Measurements from ENCODE around the gene WDR90. TPM values are rescaled to one million over a fixed set of nuclear protein-coding genes. Genes with fewer than 3 reads are reported as not detected.

The WDR90 gene
- total RNA-seq, 1 donor from 2014 or later, result 102 TPM

DNA sequence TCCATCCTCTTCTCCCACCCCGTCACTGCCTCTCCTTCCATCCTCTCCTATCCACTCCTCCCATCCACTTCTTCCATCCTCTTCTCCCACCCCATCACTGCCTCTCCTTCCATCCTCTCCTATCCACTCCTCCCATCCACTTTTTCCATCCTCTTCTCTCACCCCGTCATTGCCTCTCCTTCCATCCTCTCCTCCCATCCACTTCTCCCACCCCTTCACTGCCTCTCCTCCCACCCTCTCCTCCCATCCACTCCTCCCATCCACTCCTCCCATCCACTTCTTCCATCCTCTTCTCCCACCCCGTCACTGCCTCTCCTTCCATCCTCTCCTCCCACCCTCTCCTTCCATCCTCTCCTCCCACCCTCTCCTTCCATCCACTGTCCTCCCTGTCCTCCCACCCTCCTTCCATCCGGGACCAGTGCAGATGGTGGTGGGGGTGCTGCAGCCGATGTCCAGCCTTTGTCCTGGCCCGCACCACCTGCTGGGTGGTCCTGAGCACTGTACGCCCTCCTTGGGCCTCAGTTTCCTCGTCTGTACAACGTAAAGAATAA is 17.3 kb upstream of the WDR90 start:
- peaks cover 10% of the 10 kb centered on the region for H3K4me1 Mint-ChIP-seq (ENCODE audit: unreplicated experiment)
- TF ChIP-seq, protein P1, sequence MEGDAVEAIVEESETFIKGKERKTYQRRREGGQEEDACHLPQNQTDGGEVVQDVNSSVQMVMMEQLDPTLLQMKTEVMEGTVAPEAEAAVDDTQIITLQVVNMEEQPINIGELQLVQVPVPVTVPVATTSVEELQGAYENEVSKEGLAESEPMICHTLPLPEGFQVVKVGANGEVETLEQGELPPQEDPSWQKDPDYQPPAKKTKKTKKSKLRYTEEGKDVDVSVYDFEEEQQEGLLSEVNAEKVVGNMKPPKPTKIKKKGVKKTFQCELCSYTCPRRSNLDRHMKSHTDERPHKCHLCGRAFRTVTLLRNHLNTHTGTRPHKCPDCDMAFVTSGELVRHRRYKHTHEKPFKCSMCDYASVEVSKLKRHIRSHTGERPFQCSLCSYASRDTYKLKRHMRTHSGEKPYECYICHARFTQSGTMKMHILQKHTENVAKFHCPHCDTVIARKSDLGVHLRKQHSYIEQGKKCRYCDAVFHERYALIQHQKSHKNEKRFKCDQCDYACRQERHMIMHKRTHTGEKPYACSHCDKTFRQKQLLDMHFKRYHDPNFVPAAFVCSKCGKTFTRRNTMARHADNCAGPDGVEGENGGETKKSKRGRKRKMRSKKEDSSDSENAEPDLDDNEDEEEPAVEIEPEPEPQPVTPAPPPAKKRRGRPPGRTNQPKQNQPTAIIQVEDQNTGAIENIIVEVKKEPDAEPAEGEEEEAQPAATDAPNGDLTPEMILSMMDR (conservative IDR thresholded peaks at IDR 0.05), result no peak
- no peak for DNase-seq (ENCODE audit: extremely low spot score, unreplicated experiment)
- H3K27ac Mint-ChIP-seq, result no peak overlapping the region
- peaks cover 6% of the 10 kb centered on the region for H3K27me3 Mint-ChIP-seq
- H3K9me3 Mint-ChIP-seq, result no peaks in the 10 kb centered on the region
- peak overlapping the region; percentile 28 for H3K4me3 Mint-ChIP-seq
- H3K36me3 Mint-ChIP-seq, result no peaks in the 10 kb centered on the region

DNA sequence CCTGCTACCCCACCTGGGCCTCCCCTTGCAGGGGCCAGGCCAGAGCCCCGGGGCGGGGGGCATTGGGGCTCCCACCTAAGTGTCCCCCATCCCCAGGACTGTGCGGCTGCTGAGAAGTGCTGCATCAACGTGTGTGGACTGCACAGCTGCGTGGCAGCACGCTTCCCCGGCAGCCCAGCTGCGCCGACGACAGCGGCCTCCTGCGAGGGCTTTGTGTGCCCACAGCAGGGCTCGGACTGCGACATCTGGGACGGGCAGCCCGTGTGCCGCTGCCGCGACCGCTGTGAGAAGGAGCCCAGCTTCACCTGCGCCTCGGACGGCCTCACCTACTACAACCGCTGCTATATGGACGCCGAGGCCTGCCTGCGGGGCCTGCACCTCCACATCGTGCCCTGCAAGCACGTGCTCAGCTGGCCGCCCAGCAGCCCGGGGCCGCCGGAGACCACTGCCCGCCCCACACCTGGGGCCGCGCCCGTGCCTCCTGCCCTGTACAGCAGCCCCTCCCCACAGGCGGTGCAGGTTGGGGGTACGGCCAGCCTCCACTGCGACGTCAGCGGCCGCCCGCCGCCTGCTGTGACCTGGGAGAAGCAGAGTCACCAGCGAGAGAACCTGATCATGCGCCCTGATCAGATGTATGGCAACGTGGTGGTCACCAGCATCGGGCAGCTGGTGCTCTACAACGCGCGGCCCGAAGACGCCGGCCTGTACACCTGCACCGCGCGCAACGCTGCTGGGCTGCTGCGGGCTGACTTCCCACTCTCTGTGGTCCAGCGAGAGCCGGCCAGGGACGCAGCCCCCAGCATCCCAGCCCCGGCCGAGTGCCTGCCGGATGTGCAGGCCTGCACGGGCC is 16.5 kb upstream of the WDR90 start:
- H3K36me3 Mint-ChIP-seq, result no peaks in the 10 kb centered on the region
- no peak overlapping the region for H3K27ac Mint-ChIP-seq
- H3K9me3 Mint-ChIP-seq, result no peaks in the 10 kb centered on the region
- peaks cover 6% of the 10 kb centered on the region for H3K27me3 Mint-ChIP-seq
- H3K4me3 Mint-ChIP-seq, result no peak overlapping the region
- TF ChIP-seq, protein P1 (conservative IDR thresholded peaks at IDR 0.05), result no peak
- DNase-seq (ENCODE audit: extremely low spot score, unreplicated experiment), result no peak
- peaks cover 10% of the 10 kb centered on the region for H3K4me1 Mint-ChIP-seq (ENCODE audit: unreplicated experiment)

- Mint-ChIP-seq H3K9me3 (no peaks in the 10 kb centered on the region), H3K27me3 (peaks cover 6% of the 10 kb centered on the region), H3K4me3 (no peak overlapping the region), H3K36me3 (no peaks in the 10 kb centered on the region), H3K4me1 (ENCODE audit: unreplicated experiment) (peaks cover 10% of the 10 kb centered on the region), H3K27ac (no peak overlapping the region)
- no peak for DNase-seq (ENCODE audit: extremely low spot score, unreplicated experiment)
- TF ChIP-seq, protein P1 (conservative IDR thresholded peaks at IDR 0.05), result no peak
These were observed 15.7 kb upstream of the WDR90 start for GRCh38 chr16:633336-634050.

GRCh38 chr16:634051-634670 is 15.0 kb upstream of the WDR90 start:
- TF ChIP-seq, protein P1 (conservative IDR thresholded peaks at IDR 0.05), result no peak
- no peak overlapping the region for H3K27ac Mint-ChIP-seq
- H3K9me3 Mint-ChIP-seq, result no peaks in the 10 kb centered on the region
- H3K27me3 Mint-ChIP-seq, result peaks cover 6% of the 10 kb centered on the region
- peaks cover 8% of the 10 kb centered on the region for H3K4me1 Mint-ChIP-seq (ENCODE audit: unreplicated experiment)
- H3K36me3 Mint-ChIP-seq, result no peaks in the 10 kb centered on the region
- DNase-seq (ENCODE audit: extremely low spot score, unreplicated experiment), result no peak
- peak overlapping the region; percentile 79 for H3K4me3 Mint-ChIP-seq

DNA sequence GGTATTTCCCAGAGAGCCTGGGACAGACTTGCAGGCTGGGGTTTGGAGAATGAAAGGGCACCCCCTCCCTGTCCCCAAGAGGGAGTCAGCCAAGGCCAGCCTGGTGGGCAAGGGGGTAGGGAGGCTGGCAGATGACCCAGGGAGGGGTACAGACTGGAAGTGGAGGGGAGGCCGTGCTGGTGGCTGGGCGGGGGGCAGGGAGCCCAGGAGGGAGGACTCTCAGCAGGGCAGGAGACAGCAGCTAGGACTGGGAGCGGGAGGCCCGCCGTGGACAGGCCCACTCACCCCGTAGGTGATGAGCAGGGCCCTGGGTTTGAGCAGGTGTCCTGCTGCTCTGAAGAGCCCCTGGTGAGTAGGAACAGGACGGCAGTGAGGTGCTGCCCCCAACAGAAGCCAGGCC is 14.2 kb upstream of the WDR90 start:
- TF ChIP-seq, protein P1 (conservative IDR thresholded peaks at IDR 0.05), result no peak
- Mint-ChIP-seq H3K4me3 (peak overlapping the region; percentile 72), H3K36me3 (no peaks in the 10 kb centered on the region), H3K9me3 (no peaks in the 10 kb centered on the region), H3K27me3 (peaks cover 6% of the 10 kb centered on the region), H3K4me1 (ENCODE audit: unreplicated experiment) (peaks cover 5% of the 10 kb centered on the region), H3K27ac (no peak overlapping the region)
- DNase-seq (ENCODE audit: extremely low spot score, unreplicated experiment), result no peak
